Hypothalamus (tissue), 51 donors: Measurements from ENCODE around the gene ARHGAP12.
A peak's percentile ranks its signal among the peaks of the same experiment; 100 is the strongest.

Experiments used
- DNase-seq, 51 donors: peaks; one replicate each; lab custom pipeline; 2025; lab: John Stamatoyannopoulos, UW

Gene ARHGAP12

GRCh38 chr10:31887850-31888249, 40.8 kb downstream of the ARHGAP12 start:
- no peak for DNase-seq

GRCh38 chr10:31886885-31887284, 41.7 kb downstream of the ARHGAP12 start:
- DNase-seq = no peak

GRCh38 chr10:31885971-31886370, 42.7 kb downstream of the ARHGAP12 start:
- DNase-seq = no peak

GRCh38 chr10:31884386-31884785, 44.2 kb downstream of the ARHGAP12 start:
- DNase-seq = no peak

- no peak for DNase-seq
These were observed 45.2 kb downstream of the ARHGAP12 start for GRCh38 chr10:31883397-31883796.

- DNase-seq = no peak
These were observed 50.1 kb downstream of the ARHGAP12 start for GRCh38 chr10:31878486-31878885.

GRCh38 chr10:31876652-31877352, 51.8 kb downstream of the ARHGAP12 start:
- DNase-seq = peak in 1 of 51 donors; percentile 4

GRCh38 chr10:31875608-31876007, 53.0 kb downstream of the ARHGAP12 start:
- DNase-seq = no peak

GRCh38 chr10:31873724-31874123, 54.9 kb downstream of the ARHGAP12 start:
- no peak for DNase-seq

- DNase-seq = no peak
These were observed 57.2 kb downstream of the ARHGAP12 start for GRCh38 chr10:31871266-31872065.

- DNase-seq = no peak
These were observed 61.0 kb downstream of the ARHGAP12 start for GRCh38 chr10:31867646-31868045.

- DNase-seq = no peak
These were observed 62.4 kb downstream of the ARHGAP12 start for GRCh38 chr10:31866118-31866670.

GRCh38 chr10:31864834-31865518, 63.7 kb downstream of the ARHGAP12 start:
- DNase-seq = no peak

- no peak for DNase-seq
These were observed 73.6 kb downstream of the ARHGAP12 start for GRCh38 chr10:31855033-31855432.

GRCh38 chr10:31853629-31854028, 75.0 kb downstream of the ARHGAP12 start:
- no peak for DNase-seq

GRCh38 chr10:31851216-31851615, 77.4 kb downstream of the ARHGAP12 start:
- no peak for DNase-seq

GRCh38 chr10:31847515-31847914, 81.1 kb downstream of the ARHGAP12 start:
- DNase-seq = no peak

GRCh38 chr10:31838709-31839108, 89.9 kb downstream of the ARHGAP12 start:
- DNase-seq = no peak

- DNase-seq = no peak
These were observed 90.6 kb downstream of the ARHGAP12 start for GRCh38 chr10:31838065-31838464.

- peak in 4 of 51 donors; percentile 2 to 11 (median 3) for DNase-seq
These were observed 91.8 kb downstream of the ARHGAP12 start for GRCh38 chr10:31836569-31837406.
